ENCODE data around the gene ATXN10. TPM values are rescaled to one million over a fixed set of nuclear protein-coding genes. Genes with fewer than 3 reads are reported as not detected.

The ATXN10 gene
- total and polyA plus RNA-seq, 2 experiments from 2014 or later = 99.0 to 163 TPM

- no peaks in the 10 kb centered on the region for H3K79me2 ChIP-seq (replicated peaks; ENCODE audit: insufficient read depth)
- H3K4me3 Mint-ChIP-seq = no peak overlapping the region
Measured at GRCh38 chr22:45889539-45890350, 218.1 kb downstream of the ATXN10 start.

More at GRCh38 chr22:45889539-45890350, 218.1 kb downstream of the ATXN10 start:
- Histone ChIP-seq H3K27me3 (ENCODE audit: insufficient read depth) (no peaks in the 10 kb centered on the region), H3K9me2 (ENCODE audit: insufficient read depth) (no peaks in the 10 kb centered on the region), H3K27ac (ENCODE audit: low read depth) (no peak overlapping the region), H3K4me2 (no peak overlapping the region), H4K20me1 (replicated peaks; ENCODE audit: insufficient read depth) (no peaks in the 10 kb centered on the region), H3K4me1 (ENCODE audit: insufficient read depth) (no peaks in the 10 kb centered on the region), H3K4me3 (no peak overlapping the region), H2AFZ (peak overlapping the region; percentile 56; the same call in 1 of the 2 replicates), H3K36me3 (ENCODE audit: insufficient read depth) (no peaks in the 10 kb centered on the region), H3F3A (replicated peaks; ENCODE audit: low read depth) (no peaks in the 10 kb centered on the region)
- Mint-ChIP-seq H3K27ac (no peak overlapping the region), H3K9me3 (no peaks in the 10 kb centered on the region; the same call in 2 of the 3 replicates), H3K27me3 (ENCODE audit: insufficient read depth, low read depth, poor library complexity) (peaks cover 11% of the 10 kb centered on the region), H3K4me1 (no peaks in the 10 kb centered on the region), H3K36me3 (ENCODE audit: low read depth) (no peaks in the 10 kb centered on the region)
- TF ChIP-seq CTCF (conservative IDR thresholded peaks at IDR 0.05; ENCODE audit: low read depth in 2 of 2) = no peak
- no peak for TF ChIP-seq EZH2 (IDR thresholded peaks at IDR 0.05; ENCODE audit: low read depth, unreplicated experiment)
- no peak for TF ChIP-seq CREB1 (CRISPR knock-in tag; IDR thresholded peaks at IDR 0.05; ENCODE audit: low read depth)
- TF ChIP-seq, protein P1, sequence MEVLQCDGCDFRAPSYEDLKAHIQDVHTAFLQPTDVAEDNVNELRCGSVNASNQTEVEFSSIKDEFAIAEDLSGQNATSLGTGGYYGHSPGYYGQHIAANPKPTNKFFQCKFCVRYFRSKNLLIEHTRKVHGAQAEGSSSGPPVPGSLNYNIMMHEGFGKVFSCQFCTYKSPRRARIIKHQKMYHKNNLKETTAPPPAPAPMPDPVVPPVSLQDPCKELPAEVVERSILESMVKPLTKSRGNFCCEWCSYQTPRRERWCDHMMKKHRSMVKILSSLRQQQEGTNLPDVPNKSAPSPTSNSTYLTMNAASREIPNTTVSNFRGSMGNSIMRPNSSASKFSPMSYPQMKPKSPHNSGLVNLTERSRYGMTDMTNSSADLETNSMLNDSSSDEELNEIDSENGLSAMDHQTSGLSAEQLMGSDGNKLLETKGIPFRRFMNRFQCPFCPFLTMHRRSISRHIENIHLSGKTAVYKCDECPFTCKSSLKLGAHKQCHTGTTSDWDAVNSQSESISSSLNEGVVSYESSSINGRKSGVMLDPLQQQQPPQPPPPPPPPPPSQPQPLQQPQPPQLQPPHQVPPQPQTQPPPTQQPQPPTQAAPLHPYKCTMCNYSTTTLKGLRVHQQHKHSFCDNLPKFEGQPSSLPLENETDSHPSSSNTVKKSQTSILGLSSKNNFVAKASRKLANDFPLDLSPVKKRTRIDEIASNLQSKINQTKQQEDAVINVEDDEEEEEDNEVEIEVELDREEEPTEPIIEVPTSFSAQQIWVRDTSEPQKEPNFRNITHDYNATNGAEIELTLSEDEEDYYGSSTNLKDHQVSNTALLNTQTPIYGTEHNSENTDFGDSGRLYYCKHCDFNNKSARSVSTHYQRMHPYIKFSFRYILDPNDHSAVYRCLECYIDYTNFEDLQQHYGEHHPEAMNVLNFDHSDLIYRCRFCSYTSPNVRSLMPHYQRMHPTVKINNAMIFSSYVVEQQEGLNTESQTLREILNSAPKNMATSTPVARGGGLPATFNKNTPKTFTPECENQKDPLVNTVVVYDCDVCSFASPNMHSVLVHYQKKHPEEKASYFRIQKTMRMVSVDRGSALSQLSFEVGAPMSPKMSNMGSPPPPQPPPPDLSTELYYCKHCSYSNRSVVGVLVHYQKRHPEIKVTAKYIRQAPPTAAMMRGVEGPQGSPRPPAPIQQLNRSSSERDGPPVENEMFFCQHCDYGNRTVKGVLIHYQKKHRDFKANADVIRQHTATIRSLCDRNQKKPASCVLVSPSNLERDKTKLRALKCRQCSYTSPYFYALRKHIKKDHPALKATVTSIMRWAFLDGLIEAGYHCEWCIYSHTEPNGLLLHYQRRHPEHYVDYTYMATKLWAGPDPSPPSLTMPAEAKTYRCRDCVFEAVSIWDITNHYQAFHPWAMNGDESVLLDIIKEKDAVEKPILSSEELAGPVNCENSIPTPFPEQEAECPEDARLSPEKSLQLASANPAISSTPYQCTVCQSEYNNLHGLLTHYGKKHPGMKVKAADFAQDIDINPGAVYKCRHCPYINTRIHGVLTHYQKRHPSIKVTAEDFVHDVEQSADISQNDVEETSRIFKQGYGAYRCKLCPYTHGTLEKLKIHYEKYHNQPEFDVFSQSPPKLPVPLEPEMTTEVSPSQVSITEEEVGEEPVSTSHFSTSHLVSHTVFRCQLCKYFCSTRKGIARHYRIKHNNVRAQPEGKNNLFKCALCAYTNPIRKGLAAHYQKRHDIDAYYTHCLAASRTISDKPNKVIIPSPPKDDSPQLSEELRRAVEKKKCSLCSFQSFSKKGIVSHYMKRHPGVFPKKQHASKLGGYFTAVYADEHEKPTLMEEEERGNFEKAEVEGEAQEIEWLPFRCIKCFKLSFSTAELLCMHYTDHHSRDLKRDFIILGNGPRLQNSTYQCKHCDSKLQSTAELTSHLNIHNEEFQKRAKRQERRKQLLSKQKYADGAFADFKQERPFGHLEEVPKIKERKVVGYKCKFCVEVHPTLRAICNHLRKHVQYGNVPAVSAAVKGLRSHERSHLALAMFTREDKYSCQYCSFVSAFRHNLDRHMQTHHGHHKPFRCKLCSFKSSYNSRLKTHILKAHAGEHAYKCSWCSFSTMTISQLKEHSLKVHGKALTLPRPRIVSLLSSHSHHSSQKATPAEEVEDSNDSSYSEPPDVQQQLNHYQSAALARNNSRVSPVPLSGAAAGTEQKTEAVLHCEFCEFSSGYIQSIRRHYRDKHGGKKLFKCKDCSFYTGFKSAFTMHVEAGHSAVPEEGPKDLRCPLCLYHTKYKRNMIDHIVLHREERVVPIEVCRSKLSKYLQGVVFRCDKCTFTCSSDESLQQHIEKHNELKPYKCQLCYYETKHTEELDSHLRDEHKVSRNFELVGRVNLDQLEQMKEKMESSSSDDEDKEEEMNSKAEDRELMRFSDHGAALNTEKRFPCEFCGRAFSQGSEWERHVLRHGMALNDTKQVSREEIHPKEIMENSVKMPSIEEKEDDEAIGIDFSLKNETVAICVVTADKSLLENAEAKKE (CRISPR knock-in tag; IDR thresholded peaks at IDR 0.05) = no peak
- TF ChIP-seq POLR2AphosphoS5 (IDR thresholded peaks at IDR 0.05; ENCODE audit: low read depth) = no peak
- no peak for TF ChIP-seq ZNF331 (CRISPR knock-in tag; IDR thresholded peaks at IDR 0.05; ENCODE audit: low read depth)
- no peak for TF ChIP-seq STAT1 (IDR thresholded peaks at IDR 0.05; ENCODE audit: unreplicated experiment)
- TF ChIP-seq, protein P2, sequence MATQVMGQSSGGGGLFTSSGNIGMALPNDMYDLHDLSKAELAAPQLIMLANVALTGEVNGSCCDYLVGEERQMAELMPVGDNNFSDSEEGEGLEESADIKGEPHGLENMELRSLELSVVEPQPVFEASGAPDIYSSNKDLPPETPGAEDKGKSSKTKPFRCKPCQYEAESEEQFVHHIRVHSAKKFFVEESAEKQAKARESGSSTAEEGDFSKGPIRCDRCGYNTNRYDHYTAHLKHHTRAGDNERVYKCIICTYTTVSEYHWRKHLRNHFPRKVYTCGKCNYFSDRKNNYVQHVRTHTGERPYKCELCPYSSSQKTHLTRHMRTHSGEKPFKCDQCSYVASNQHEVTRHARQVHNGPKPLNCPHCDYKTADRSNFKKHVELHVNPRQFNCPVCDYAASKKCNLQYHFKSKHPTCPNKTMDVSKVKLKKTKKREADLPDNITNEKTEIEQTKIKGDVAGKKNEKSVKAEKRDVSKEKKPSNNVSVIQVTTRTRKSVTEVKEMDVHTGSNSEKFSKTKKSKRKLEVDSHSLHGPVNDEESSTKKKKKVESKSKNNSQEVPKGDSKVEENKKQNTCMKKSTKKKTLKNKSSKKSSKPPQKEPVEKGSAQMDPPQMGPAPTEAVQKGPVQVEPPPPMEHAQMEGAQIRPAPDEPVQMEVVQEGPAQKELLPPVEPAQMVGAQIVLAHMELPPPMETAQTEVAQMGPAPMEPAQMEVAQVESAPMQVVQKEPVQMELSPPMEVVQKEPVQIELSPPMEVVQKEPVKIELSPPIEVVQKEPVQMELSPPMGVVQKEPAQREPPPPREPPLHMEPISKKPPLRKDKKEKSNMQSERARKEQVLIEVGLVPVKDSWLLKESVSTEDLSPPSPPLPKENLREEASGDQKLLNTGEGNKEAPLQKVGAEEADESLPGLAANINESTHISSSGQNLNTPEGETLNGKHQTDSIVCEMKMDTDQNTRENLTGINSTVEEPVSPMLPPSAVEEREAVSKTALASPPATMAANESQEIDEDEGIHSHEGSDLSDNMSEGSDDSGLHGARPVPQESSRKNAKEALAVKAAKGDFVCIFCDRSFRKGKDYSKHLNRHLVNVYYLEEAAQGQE (IDR thresholded peaks at IDR 0.05; ENCODE audit: unreplicated experiment) = no peak
- TF ChIP-seq EZH2phosphoT487 (IDR thresholded peaks at IDR 0.05; ENCODE audit: unreplicated experiment) = no peak
- no peak for TF ChIP-seq ZNF114 (CRISPR knock-in tag; IDR thresholded peaks at IDR 0.05)
- TF ChIP-seq, protein P3, sequence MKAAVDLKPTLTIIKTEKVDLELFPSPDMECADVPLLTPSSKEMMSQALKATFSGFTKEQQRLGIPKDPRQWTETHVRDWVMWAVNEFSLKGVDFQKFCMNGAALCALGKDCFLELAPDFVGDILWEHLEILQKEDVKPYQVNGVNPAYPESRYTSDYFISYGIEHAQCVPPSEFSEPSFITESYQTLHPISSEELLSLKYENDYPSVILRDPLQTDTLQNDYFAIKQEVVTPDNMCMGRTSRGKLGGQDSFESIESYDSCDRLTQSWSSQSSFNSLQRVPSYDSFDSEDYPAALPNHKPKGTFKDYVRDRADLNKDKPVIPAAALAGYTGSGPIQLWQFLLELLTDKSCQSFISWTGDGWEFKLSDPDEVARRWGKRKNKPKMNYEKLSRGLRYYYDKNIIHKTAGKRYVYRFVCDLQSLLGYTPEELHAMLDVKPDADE (IDR thresholded peaks at IDR 0.05) = no peak
- TF ChIP-seq JUNB (IDR thresholded peaks at IDR 0.05; ENCODE audit: unreplicated experiment) = no peak
- TF ChIP-seq NANOG (IDR thresholded peaks at IDR 0.05; ENCODE audit: borderline replicate concordance) = no peak
- ATAC-seq (peak; percentile 21; the same call in 2 of the 3 replicates), DNase-seq (ENCODE audit: low spot score) (peak; percentile 48)

All from GM23338 (cell line).